Right hindlimb (tissue), 1 donor: Measurements from ENCODE around the gene DHX40.
"Not testable (repeated sequence)": the region's sequence is repeated elsewhere in the genome, so short reads cannot be mapped to it uniquely, and the experiment has no call there.

Experiments
- DNase-seq: peaks from one replicate; pipeline ENCODE4 v3.0.0-alpha.2; 2018

Gene DHX40

DNA sequence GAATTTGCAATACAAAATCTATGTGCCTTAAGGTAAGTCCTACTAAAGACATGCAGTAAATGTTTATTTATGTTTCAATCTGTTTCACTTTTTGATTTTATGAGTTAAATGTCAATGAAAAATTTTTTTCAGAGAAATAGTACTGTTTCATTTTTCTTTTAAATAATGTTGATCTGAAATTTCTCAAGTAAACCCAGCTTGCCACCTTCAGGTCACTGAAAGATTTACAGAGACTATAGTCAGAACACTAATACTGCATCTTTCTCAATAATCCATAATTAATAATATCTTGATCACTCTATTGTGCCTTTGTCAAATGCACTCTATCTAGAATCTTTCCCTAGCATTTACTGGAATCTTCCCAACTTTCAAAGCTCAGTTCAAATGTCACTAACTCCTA lies 6.5 kb upstream of the DHX40 start:
- DNase-seq: no peak

DNA sequence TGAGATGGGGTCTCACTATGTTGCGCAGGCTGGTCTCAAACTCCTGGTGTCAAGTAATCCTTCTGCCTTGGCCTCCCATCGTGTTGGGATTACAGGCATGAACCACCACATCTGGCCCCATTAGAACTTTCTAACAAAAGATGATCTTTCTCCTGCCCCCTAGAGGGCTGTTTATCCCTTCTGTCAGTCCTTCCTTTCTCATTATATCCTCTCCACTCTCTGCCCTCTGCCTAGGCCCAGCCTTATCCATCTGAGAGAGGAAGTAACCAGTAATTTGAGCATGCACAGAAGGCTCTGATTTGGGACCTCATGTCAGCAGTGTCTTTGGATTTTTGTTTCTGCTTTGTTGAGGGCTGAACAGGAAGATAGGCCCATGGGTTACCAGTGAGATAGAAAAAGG lies 4.4 kb upstream of the DHX40 start:
- DNase-seq: no peak

DNA sequence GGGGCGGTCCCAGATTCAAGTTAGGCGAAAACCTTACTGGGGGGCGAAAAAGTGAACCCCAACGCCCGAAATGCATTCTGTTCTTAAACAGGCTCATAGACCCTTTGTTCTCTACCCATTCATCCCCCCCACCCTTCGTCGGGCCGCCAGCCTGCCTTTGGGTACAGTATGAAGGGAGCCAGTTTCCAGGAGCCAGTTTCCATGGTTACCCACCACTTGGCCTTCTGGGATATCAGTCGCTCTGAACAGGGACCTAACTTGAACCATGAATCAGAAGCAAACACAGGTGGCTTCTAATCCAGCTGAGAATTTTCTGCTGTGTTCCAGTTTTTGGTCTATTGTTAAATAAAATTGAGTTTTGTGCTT lies 532 bp downstream of the DHX40 start:
- DNase-seq: peak; percentile 77

DNA sequence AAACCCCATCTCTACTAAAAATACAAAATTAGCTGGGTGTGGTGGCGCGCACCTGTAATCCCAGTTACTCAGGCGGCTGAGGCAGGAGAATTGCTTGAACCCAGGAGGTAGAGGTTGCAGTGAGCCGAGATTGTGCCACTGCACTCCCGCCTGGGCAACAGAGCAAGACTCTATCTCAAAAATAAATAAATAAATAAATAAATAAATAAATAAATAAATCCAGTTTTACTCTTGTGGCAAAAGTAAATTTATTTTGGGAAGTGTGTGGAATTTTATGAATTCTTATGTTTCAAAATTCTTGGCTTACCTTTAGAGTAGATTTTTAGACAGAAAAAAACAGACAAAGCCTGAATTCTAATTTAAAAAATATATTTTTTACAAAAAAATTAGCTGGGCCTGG lies 3.7 kb downstream of the DHX40 start:
- not testable (repeated sequence) for DNase-seq

DNA sequence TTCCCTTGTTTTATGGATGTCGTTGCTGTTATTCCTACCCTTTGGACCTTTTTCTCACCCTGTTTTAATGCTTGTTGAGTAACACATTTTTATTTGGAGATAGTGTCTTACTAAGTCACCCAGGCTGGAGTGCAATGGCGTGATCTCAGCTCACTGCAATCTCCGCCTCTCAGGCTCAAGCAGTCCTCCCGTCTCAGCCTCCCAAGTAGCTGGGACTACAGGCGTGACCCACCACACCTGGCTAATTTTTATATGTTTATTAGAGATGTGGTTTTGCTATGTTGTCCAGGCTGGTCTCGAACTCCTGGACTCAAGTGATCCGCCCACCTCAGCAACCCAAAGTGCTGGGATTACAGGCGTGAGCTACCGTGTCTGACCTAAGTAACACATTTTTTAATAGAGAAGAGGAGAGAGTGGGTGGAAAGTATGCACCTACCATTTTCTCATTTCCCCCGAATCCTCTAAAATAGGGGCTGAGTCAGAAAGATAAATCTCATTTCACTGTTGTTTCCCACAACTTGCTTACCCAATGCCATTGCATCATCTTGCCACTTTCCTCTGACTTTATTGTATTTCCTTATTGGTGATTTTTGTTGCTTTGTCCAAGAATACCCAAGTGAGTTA lies 7.0 kb downstream of the DHX40 start:
- no peak for DNase-seq

DNA sequence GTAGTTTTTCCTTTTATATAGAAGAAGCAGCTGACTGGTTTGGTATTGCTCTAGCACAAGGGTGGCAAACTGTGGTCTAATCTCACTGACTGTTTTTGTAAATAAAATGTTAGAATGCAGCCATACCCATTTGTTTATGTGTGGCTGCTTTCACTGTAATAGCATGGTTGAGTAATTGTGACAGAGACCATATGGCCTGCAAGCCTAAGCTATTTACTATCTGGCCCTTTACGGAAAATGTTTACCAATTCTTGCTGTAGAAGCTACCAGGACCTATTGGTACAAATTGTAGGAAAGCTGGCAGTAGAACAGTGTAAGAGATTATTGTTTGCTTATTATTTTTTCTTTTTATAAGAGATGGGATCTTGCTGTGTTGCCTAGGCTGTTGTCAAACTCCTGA lies 18.8 kb downstream of the DHX40 start:
- DNase-seq: not testable (repeated sequence)

DNA sequence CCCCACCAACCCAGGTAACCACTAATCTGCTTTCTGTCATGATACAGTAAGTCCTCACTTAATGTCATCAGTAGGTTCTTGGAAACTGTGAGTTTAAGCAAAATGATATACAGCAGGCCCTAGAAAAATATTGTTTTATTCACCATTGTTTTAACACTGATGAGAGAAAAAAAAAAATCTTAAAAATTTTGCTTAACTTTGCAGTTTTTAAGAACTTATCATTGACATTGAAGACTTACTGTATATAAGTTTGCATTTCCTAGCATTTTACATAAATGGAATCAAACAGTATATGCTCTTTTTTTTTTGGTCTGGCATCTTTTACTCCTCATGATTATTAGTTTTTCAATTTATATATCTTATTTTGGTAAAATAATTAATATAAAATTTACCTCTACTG lies 34.8 kb downstream of the DHX40 start:
- DNase-seq: no peak

DNA sequence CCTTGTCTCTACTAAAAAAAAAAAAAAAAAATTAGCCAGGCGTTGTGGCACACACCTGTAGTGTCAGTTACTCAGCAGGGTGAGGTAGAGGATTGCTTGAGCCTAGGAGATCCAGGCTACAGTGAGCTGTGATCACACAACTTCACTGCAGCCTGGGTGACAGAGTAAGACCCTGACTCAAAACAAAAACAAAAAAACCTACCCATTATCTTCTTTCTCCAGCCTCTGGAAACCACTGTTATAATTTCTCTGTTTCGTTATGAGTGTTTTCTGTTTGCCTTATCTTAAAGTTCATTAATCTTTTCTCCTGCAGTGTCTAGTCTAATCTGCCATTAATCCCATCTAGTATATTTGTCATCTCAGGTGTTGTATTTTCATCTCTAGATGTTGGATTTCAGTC lies 35.7 kb downstream of the DHX40 start:
- no peak for DNase-seq

DNA sequence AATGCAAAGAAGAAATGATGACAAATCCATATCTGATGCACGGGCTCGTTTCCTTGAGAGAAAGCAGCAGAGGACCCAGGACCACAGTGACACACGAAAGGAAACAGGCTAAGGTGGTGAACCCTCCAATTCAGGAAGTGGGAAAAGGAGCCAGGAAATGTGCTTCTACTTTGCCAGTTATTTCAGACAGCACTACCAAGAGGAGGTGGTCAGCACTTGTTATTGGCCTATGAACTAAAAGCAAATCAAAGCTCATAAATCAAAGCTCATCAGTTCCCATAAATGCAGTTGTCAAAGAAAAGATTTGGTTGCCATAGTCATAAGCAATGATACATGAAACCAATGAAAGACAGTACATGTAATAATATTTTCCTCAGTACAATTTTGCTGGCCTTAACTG lies 41.7 kb downstream of the DHX40 start:
- no peak for DNase-seq

DNA sequence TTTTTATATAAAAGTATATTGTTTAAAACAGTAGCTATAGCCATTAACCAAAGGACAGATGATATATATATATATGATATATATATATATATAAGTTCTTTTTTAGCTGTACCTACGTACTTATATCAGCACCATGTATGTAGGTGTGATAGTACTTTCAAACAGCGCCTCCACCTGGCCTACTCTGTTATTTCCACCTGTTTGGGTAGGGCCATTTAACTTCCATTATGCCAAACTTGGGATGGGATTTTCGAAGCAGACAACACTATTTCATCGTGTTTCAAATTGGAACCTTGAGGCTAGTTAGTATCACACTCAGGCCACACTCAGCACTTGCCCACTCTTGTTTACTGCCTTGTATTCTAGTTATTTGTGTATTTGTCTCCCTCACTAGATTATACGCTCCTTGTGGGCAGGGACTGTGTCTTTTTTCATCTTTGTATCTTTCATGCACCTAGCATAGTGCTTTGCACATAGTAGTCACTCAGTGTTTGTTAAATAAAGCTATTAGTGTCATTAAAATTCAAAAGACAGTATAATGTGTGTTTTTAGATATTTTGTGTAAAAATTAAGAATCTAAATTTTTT lies 42.5 kb downstream of the DHX40 start:
- DNase-seq: no peak

DNA sequence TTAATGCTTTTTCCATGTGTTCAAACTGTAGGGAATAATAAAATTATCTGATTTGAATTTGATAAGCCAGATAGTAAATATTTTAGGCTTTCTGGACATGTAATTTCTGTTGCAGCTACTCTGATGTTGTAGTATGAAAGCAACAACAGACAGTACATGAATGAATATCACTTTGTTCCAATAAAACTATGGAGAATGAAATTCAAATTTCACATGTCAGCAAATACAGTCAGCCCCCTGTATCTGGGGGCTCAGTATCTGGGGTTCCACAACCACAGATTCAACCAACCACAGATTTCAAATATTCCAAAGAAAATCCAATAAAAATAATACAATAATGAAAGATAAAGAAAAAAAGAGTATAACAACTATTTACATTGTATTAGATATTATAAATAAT lies 46.1 kb downstream of the DHX40 start:
- no peak for DNase-seq

DNA sequence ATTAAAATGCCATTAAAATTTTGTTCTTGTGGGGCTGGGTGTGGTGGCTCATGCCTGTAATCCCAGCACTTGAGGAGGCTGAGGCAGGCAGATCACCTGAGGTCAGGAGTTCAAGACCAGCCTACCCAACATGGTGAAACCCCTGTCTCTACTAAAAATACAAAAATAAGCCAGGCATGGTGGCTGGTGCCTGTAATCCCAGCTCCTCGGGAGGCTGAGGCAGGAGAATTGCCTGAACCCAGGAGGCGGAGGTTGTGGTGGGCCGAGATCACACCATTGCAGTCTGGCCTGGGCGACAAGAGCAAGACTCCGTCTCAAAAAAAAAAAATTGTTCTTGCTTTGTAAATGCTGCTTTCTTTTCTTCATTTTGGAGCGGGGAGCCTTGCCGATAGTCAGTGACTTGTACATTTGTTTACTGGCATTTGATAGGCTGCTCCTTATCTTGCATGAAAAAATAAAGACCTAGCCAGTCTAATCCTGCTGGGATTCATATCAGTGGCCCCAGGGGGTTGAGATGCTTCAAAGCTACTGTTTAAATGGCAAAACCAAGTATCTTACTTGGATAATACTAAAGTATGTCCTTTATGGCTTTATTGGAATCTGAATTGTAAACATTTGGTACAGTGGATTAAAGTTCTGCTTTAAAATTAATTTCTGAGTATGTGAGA lies 51.0 kb downstream of the DHX40 start:
- DNase-seq: no peak

DNA sequence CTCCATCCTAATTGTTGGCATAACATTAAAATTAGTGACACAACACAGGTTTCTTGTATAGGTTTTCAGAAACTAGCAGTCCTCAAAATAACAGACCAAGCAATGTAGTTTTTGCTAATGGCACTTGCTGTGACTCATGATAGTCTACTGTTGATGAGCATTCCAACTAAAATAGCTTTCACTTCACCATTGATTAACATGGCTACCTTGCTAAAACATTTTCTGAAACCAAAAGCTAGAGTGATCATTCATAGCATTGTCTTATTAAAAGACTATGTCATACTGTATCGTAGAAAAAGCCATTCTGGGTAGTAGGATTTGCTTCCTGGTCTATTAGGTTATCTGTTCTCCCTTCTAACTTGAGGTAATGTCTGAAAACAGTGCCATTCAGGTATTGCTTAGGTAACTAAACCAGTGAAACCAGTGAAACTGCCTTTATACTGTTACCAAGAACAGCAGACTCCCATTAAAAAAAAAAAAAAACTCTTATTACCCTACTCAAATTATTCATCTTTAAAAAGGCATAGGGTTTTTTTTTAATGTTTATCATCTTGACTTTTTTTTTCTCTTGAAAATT lies 51.8 kb downstream of the DHX40 start:
- DNase-seq: no peak

DNA sequence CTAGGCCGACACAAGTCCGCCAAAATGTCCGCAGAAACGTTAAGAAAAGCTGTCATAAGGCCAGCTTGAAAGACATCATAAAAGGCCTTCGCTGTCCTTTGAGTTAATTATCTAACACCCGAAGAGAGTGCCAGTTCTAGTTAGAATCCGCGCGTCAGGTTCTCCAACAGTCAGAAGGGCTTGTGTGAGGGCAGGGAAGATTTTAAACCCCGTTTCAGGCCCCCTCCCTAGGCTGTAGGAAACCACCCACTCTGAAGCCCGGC lies 53.6 kb downstream of the DHX40 start:
- DNase-seq: no peak

DNA sequence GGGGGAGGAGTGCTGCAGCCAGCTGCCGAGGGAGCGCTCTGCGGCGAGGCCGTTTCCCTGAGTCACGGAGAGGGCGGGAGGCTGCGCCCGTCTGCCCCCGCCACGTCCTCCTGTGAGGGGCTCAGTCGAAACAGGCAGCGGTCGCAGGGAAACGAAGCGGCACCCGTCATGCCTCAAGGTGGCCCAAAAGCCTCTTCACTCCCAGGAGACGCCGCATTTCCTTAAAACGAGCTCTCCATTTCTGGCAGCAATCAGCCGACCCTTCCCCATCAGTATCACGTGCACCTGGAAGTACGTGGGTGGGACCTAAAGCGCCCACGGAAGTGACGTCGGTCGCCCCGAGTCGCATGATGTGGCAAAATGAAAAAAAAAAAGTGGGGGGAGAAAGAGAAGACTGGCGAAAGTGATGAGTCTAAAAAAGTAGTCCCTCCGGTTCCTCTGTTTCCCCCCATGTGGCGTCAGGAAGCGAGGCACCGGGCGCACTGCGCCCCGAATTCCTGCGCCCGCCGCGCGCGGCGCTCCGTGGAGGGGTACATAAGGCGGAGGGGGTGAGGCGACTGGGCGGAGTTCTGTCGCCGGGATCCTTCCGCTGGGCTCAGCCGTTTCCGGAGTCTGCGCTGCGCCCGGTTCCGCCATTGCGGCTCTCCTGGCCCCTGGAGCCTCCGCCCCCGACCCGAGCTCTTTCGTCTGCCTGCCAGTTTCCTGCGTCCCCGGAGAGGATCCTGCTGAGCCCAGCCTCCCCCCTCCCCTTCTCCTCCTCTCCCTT lies 54.1 kb downstream of the DHX40 start, which contains the start of gene CLTC:
Gene CLTC, plus strand, starts transcription at position 598 of the 766 bp plus-strand sequence. CDS start 237 bp downstream, outside the sequence.
- DNase-seq: peak; percentile 96

DNA sequence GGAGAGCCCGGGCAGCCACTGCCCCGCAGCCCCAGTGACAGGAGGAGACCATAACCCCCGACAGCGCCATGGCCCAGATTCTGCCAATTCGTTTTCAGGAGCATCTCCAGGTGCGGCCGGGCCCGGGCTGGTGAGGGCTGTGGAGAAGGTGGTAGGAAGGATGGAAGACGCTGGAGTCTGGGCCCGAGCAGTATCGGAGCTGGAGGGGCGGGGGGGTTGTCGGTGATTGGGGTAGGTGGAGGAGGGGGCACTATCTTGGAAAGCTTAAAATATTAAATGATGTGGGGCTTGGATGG lies 54.6 kb downstream of the DHX40 start:
- no peak for DNase-seq

DNA sequence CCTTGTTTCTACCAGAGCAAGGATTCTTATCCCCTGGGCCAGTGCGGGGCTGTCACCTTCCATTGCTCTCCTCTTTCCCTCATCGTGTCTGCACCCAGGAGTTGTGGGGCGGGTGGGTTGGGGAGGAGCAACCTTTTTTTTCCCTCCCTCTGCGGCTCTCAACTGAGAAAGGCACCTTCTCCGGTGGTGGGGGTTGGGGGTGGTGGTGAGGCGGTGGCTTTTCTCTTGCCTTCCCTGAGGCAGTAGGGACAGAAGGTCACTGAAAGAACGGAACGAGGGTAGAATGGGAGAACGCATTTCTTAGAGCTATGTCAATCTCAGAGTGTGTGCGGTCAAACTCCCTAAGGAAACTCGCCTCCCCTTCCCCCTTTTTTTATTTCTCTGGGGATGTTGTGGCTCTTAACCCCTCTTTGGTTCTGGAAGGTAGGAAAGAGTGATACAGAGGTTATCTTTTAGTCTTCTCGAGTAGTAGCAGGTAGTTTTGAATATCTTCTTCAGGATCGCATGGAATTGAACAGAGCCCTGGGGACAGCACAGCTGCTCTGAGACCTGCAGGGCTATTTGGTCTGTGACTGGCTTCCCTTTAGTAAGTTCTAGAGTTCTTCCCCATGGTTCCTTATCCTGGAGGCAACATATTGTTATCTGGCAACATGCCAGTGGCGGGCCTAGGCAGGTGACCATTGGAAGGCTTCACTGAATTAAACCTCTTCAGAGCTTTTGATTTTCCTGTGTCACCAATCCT lies 55.3 kb downstream of the DHX40 start:
- DNase-seq: peak; percentile 51

DNA sequence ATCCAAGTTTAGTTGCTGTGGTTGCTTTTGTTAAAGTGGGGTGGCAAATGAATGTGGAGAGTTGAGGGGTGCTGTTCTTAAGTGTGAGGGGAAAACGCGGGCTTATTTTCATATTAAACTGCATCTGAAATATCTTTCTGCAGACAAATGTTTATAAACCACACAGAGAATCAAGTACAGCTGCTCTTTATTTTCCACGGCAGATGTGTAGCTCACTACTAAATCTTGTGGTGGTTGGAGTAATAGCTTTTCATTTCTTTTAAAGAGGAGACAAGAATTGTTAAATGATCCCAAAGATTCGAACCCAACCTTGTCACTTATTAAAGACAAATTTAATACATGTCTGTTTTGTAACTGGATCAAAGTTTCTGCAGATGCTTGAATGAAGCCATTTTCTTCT lies 56.4 kb downstream of the DHX40 start:
- no peak for DNase-seq

DNA sequence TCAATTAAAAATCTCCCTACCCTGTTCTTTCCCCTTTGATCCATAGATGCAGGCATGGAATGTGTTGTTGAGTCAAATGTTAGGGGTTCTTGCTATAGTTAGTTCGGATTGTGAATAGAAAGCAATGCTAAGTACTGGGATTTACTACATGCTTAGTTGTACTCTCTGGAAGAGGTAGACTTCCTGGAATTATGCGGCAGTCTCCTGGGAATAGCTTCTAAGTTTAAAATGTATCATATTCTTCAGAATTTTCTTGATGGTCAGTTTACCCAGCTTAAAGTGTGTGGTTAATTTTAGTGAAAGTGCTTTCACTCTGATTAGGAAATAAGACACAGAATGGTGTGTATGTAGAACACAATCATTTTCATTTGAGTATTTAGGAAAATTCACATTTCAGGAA lies 57.7 kb downstream of the DHX40 start:
- DNase-seq: no peak

DNA sequence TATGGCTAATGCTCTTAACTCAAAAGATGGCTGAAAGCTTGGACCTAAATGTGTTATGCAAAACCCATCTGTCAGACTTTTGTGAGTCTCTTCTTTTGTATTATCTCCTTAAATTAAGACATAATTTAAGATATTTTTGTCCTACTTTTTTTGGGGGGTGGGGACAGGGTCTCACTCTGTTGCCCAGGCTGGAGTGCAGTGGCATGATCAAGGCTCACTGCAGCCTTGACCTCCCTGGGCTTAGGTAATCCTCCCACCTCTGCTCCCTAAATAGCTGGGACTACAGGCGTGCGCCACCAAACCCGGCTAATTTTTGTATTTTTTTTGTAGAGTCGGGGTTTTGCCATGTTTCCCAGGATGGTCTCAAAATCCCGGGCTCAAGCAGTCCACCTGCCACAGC lies 61.3 kb downstream of the DHX40 start:
- DNase-seq: no peak

DNA sequence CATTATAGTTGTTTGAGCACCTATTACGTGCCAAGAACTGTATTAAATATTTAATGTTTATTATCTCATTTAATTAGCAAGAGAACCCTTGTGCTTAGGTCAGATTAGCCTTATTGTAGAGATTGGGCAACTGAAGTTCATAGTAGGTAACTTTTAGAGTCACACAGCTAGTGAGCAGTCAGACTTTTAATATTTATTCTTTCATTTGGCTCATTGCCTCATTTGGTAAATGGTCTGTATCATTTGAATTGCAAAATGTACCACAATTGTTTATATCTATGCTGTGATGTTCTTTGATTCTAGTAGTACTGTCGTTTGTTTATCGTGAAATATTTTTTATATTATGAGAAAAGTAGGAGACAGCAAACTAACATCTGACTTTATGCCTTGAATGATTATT lies 61.9 kb downstream of the DHX40 start:
- DNase-seq: no peak

DNA sequence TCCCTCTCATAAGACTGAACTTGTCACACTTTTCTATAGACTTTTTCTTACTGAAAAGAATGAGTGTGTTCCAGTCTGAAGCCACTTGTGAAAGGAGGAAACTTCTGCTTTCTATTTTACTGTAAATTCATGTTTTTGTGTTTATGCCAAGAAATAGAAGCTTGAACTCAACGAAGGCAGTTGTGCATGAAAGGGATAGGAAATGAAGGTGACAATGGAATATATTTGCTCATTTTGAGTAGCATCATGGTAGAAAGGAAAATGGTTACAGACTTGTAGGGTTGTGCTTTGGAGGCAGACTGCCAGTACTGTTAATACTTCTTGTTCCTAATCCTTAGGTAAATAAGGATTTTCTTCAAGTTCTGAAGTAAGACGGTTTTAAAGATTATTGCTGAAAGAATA lies 62.4 kb downstream of the DHX40 start:
- no peak for DNase-seq

DNA sequence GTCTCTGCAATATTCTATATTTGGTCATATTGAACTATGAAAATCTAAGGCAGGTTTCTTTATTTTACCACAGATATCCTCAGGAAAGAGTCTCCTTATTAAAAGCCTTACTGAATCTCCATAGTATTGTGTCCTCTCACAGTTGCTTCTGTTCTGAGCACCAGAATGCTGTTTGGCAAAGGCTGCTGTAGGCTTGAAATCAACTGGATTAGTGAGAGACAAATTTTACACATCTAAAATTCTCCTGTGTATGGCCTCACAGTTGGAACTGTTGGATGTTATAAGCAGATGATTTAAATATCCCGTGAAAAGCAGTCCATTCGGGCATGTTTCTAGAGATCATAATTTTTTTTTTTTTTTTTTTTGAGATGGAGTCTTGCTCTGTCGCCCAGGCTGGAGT lies 63.8 kb downstream of the DHX40 start:
- no peak for DNase-seq
